RPMI8226 (cell line): ENCODE data around the gene NEBL.

Experiments
- DNase-seq: peaks from one replicate; pipeline ENCODE4 v3.0.0-alpha.2; 2015

NEBL gene

DNA sequence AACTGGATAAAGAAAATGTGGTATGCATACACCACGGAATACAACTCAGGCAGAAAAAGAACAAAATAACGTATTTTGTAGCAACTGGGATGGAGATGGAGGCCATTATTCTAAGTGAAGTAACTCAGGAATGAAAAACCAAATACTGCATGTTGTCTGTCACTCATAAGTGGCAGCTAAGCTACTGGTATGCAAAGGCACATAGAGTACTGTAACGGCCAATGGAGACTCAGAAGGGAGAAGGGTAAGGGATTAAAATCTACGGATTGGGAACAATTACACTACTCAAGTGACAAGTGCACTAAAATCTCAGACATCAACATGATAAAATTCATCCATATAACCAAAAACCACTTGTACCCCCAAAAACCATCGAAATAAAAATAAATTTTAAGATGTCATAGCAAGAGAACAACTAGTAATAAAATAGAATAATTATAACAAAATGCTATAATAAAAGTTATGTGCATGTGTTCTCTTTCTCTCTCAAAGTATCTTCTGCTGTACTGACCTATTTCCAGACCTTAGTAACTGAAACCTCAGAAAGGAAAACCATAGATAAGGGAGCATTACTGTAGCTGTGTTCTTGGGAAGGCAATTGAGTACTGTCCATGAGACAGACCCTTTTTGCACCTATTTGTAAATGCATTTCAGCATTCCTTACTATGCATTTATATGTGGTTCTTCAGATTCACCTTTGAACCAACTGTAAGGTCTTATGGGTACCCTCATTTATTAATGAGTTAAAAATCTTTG lies 6.7 kb upstream of the NEBL start:
- DNase-seq: no peak

DNA sequence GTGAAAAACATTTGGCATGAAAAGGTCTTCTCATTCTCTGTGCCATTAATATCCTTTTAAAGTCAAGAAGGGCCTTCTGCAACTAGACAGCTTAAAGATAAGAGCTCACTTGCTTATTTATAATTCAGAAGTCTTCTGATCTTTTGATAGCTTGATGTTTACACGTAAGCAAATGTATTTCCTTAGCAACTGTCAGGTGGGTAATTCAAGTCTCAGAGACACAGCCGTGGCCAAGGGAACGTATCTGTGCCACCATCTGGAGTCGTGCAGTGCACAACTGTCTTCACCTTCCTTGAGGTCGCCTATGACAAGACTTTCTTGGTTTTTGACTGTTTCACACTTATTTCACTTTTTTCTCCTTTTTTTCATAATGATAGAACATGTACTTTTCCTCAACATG lies 4.0 kb upstream of the NEBL start:
- no peak for DNase-seq

DNA sequence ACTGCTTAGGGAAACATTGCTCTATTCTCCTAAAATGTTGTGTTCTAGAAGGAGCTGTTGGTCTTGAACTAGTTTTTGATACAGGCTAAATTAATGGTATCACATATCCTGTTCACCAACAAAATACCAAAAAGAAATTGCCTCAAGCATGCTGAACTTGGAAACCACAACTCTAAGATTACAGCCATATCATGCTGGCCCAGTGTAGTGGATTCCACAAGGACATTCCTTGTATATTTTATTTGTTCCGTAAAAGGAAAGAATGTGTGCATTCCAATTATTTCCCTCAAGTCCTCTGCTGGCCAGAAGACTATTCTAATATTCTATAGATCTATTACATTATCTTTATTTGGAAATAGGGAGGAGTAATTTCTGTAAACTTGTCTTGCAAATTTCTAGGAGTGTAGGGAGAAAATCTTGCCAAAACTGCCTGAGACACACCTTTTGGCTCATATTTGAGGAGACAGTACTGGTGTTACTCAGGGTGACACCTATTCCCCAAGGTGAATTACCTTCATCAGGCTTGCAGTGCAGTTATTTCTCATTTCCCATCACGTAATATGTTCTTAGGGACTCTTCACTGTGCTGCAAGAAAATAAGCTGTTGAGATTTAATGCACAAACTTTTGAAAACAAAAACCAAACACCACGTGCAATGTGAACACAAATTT lies 1.9 kb upstream of the NEBL start:
- DNase-seq: no peak

DNA sequence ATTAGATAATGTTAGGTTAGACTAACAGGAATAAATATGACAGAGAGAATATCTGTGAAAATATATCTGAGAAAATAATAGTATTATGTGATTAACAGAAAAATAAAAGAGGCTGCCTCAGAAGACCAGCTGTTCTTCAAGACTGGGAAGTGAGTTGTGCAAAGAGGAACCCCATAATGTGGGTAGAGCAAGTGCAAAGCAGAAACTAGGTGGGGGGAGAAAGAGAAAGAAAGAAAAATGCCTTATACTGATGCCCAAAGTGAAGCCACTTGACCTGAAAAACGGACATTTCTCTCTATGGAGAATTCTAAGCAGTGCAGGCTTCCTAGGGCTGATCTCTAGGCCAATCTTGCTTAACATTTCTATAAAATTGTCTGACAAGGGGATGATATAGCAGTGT lies 3.8 kb downstream of the NEBL start:
- DNase-seq: no peak

DNA sequence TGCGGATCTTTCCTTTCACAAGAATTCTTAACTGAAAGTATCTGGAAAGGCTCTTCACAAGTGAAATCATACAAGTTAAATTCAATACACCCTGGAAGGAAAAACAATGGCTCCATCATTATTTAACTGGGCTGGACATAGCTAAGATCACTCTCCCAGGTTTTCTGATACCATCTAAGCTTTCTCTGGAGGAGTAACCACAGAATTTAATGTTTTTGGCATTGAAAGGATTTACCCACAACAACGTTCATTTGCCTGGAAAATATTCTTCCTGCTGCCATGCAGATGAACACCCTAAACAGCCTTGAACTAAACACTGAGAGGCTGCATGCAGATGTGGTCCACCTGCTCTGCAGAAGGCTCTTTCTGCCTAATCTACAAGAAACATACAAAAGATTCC lies 4.3 kb downstream of the NEBL start:
- DNase-seq: no peak

DNA sequence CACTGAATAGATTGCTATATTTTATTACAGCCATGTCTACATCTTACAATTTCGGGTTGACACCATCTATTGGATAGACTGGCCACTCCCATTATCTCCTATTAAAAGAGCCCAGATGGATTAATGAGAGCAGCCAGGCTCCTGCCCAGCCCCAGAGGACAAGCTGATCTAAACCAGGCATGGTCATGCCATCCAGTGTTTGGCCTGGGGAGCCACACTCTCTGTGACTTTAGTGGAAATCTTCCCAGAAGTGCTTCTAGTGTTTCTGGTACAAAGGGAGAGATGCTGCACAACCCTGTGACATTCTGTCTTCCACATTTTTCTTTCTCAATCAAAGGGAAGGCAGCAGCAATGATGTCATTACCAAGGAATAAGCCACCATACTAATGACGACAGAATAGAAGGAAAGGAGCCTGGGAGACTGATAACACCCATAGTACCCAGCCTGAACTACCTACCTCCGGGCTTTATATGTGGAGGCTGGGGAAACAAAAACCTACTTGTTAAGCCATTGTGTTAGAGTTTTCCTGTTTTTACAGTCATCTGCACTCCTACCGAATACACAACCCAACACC lies 5.0 kb downstream of the NEBL start:
- DNase-seq: no peak

DNA sequence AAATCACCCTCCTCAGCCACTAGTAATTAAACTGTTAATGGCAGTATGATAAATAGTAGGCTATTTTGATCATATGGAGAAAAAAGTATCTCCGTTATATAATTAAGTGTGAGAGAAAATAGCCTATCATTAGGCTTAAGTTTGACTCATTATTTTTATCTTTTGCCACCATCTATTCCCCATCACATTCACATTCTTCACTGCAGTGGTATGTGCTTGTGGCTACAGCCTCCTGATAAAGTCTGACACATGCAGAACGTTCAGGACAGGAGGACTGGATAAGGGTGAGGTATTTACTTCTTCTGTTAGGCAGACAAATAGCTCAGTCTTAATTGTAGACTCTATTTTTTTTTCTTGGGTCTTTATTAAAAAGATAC lies 5.8 kb downstream of the NEBL start:
- DNase-seq: no peak

DNA sequence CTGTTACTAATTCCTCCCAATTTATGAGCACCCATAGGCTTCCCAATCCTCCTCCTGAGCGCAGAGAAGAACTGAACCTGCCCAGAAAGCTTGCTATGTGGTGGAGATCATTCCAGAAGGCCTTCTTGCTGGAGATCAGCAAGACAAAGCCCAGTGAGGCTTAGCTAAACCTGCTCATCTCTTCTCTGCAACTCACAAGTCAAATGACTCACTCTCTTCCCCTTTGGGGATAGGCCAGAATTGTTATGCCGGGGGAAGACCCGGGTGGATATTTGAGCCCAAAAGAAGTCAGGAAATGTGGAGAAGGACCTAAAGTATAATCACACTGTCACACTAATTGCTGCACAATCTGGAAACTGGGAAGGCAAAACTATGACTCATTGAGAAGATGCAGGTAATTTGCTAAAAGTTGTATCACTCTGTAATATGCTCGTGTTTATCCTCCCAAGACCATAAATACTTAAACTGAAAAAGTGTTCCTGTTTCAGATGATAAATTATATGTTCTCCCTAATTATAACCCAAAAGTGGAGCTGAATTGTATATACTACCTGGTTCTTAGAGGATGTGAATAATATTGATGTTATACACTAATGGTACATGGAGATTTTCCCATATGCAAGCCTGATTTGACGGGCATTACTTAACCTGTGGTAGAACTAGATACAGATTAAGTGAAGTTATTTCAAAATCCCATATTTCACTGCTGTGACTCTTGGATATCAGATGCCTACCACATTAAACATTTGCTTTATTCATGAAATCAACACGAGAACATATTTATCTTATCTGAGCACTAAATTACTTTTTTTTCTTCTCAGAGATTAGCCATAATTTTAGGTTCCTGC lies 6.4 kb downstream of the NEBL start:
- DNase-seq: no peak

DNA sequence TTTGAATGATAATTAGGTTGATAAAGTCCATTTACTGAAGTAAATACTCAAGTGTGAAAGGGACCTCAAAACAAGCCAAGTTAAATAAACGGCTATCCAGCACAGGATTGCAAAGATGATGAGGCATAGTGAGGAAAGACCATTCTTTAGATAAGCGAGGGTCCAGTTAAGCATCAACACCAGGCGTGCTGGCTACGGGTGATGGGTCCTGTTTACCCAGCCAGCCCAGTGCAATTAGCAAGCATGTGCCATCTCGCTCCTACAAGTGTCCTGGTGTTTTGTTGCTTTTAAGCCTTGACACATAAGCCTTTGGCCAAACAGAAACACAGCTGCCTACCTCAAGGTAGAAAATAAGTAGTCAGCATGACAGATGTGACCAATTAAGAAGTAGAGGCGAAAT lies 7.1 kb downstream of the NEBL start:
- DNase-seq: no peak

DNA sequence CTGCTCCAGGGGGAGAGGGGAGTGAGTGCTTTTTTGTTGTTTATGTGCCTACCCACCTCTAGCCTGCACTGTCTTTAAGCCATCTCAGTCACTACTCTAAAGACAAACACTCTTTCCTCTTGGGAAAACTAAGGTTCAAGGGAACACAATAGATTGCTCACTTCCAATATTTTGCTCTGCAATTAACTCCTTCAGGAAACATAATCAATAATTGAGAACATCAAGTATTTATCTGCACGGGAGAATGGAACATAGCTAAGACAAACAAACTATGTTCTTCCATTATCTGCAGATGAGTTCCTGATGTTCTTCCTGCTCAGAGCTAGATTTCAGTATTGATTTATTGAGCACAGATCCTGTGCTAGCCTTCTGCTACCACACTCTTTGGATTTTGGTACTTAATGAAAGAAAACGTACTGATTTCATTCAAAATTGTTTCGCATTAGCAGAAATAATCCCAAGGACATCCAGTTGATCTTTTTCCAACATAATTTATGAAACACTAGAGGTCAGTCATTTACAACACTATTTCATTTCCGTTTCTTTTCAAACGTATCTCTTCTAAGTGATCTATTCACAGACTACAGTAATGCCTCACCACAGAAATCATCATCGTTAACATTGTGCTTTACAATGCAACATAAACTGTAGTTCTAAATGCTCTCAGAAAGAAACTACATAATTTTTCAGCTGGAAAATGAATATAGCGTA lies 8.3 kb downstream of the NEBL start:
- DNase-seq: no peak

DNA sequence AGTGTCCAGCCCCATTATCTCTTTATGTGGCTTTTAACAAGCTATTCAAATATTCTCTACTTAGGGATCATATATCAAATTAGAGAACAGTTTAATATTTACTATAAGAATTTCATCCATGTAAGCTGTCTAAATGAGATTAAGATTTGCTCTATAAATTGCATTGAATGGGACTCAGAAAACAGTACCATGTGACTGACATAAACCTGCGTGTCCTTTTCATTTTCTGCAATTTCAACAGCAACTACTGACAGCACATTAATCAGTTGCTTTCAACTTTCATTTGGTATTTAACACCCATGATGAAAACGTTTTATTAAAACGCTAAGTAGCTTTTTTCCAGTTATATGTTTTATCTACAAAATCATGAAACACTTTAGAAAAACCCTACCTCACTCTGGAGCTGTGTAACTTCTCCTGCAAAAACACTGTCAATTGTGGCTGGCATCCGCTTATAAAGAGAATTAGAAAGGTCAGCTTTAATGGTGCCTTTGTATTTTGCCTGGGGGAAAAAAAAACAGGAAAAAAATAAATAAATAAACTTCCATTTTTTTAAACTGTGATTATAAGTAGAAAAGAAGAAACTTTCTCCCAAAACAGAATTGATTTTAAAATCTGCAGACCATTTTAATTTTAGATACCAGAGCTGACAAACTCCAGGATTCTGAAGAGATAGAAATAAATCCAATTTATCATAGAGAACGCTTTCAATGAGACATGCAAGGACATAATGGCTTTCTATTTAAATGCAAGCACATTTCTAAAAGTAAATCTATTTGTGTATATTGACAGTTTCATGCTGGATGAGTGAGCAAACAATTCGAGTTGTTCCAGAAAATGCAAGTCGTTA lies 9.2 kb downstream of the NEBL start:
- no peak for DNase-seq

DNA sequence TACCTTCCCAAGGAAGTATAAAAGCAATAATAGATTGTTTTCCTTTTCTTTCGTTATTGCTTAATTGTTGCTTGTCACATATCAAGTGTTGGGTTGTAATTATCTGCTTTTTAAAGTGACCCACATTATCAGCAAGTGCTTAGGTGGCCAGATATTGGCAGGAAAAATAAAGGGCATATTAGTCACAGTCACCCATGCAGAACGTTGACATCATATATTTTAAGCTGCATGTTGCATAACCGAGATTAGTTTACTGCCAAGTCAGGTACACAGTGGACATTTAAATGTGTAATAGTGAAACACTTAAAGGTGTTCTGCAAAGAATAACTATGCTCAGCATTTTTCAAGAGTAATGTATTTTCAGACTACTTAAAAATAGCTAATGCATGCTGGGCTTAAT lies 11.4 kb downstream of the NEBL start:
- peak; percentile 19 for DNase-seq

DNA sequence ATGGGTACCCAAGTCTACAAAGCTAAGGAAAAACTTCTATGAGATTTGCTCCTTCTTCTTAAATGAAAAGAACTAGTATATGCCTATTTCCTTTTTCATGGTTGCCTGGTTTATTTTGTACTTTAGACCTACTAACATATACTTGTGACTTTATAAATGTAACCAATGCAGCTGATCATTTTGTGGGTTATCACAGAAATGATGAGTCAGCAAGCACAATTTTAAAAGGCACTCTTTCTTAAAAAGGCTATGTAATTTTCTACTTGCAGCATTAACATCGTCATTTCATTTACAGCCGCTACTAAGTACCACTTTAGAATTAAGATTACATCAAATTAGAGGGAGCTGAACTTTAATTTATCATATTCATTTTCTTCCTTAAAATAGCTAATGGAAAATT lies 13.6 kb downstream of the NEBL start:
- no peak for DNase-seq

DNA sequence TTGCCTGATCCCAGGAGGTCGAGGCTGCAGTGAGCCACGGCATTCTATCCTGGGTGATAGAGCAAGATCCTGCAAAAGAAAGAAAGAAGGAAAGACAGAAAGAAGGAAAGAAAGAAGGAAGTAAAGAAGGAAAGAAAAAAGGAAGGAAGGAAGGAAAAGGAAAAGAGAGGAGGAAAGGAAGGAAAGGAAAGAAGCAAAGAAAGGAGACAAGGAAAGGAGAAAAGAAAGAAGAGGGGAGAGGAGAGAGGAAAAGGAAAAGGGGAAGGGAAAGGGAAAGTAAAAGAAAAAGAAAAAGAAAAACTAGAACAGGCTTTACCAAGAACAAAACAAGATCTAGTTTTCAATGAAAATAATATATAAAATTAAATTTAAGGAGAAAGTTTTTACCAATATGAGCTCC lies 15.0 kb downstream of the NEBL start:
- no peak for DNase-seq

DNA sequence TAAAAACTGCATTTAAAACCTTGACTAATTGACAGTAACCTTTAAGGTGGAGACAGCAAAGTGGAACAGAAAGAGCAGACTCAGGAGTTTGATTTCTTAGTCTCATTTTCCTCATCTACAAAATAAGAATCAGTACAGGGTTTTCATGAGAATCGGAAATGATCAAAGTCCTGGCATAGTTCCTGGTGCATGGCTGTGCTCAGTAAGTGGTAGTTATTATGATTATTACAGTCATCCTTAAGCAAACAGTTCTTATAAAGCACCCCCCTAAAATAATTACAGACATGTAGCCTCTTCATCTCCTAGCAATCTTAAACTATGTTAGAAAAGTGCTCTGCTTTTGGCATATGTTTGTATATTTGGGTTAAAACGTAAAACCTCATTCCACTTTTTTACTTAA lies 18.0 kb downstream of the NEBL start:
- DNase-seq: no peak

DNA sequence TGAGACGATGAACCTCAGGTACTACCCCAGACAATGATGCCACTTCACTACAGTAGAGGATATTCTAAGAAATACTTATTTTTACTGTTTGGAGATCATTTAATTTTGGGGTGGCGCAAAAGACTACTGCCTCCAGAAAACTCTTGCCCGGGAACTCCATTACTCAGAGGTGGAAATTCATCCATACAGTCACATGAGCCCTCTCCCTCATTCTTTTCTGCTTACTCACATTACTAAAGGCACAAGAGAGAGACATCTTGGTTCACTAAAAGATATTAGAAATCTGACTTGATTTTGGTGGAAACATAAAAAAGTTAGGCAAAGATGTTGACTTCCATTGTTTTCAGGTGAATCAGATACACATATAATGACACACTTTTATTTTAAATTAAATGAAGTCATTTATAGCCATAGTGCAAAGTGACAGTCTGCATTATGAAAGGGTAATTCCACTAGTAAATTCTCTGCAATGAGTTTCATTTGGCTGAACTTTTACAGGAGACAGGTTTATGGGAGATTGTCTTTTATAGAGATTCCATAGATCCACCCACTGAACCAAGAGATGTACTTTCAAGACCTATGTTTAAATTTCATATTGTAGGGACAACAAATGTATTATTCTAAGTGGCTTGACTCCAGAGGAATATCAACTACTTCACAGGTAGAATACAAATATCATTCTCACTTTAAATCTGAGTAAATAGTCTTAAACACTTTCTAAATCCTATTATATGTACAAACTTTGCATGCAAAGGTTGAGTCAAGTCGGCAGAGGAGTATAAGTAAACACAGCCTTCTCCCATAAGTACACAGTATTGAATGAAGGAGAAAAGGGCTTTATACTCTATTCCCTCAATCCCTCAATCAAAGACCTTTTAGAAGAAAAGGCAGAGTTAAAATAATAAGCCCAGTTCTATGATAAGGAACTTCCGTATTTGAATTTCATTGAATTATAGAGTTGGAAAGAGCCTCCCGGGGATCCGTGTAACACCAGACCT lies 18.8 kb downstream of the NEBL start:
- no peak for DNase-seq

DNA sequence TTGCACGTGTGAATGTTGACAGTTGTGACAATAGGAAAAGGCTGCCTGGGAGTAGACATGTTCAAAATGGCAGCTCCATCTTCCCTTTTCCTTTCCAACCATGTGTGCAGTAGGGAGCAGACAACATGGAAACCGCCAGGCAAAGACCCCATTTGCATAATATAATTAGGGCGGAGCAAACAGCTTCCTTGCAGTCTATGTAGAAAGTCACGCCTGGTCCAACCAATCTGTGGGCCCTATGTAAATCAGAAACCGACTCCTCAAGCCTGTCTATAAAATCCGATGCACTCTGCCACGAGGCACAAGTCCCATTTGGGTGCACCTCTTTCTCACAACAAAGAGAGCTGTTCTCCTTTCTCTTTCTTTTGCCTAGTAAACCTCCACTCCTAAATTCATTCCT lies 19.6 kb downstream of the NEBL start:
- no peak for DNase-seq

DNA sequence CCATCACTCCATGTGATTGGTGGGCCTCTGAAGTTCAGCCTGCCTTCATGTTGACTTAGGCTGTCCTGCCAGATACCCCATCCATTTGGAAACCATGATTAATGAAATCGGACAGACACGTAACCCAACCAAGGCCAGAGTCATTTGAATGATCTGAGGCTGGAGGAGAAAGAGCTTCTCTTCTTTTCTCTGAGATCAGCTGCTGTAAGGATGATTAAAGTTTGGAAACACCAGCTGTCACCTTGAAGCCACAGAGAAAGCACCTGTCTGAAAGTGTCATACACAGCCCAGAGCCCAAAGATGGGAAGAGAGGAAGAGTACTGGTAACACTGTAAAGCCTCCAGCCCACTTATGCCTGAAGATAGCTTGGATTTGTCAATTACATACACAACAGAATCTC lies 22.9 kb downstream of the NEBL start:
- no peak for DNase-seq

DNA sequence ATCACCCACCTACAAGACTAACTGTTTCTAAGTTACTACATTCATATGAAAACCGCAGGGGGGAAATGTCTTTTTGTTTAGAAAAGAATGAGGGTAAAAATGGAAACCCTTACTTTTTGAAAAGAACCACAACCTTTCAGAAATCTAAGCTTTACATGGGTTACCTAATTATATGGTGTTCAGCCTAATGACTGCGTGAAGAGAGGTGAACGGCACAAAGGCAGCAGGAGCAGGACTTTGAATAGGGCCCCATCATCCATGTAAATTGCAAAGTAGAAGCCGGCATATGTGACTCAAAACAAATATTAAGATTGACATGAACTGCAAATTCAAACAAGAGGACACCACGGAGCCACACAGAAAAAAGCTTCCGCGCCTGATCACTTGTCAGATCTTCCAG lies 25.1 kb downstream of the NEBL start:
- no peak for DNase-seq

DNA sequence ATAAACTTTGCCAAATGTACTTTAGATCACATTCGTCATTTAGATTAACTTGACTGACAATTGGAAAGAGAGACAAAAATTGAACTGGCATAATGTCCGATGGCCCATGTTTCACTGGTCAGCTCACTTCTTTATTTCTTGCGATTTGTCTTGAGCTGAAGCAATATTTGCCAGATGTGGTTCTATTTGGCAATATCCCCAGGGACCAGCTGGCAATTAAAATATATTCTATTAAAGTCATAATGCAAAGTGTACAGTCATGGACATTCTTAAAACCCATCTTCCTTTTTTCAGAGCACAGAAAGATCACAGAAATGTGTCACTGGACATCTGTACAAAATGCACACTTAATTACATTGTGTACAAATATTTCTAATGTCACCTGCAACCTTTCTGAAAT lies 26.3 kb downstream of the NEBL start:
- DNase-seq: no peak

DNA sequence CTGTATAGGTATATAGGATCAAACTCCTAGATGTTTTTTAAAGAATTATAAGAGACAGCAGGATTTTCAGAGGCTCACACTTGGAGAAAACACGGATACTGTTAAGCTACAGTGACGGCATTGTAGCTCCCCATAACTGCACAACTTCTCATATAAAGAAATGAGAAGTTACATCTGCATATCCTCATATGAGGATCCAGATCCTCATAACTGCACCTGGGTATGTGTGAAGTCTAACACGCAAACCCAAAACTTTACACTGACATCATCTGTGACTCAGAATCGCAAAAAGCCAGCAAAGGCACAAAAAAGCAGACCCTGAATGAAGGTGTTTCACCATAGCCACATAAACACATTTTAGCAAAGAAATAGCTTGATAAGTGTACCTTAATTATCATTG lies 34.1 kb downstream of the NEBL start:
- no peak for DNase-seq
